Activated T-cell treated with anti-CD3 and anti-CD28 coated beads for 48 hours (primary cell): ENCODE measurements around the gene GNB2.
"Not testable (repeated sequence)": the region's sequence is repeated elsewhere in the genome, so short reads cannot be mapped to it uniquely, and the experiment has no call there.

ENCODE experiments used
- DNase-seq: peaks from one replicate; pipeline ENCODE4 v3.0.0-alpha.2; 2020; ENCODE audit warnings: low read depth

Gene GNB2

DNA sequence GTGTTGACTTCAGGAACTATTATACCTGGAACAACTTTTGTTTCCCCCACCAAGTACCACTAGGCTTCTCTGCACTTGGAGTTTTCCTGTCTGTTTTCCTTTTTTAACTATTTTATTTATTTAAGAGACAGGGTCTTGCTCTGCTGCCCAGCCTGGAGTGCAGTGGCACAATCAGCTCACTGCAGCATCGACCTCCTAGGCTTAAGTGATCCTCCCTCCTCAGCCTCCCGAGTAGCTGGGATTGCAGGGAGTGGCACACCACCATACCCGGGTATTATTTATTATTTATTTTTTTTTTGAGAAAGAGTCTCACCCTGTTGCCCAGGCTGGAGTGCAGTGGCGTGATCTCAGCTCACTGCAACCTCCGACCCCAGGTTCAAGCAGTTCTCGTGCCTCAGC is 22.6 kb downstream of the GNB2 start:
- DNase-seq: no peak

DNA sequence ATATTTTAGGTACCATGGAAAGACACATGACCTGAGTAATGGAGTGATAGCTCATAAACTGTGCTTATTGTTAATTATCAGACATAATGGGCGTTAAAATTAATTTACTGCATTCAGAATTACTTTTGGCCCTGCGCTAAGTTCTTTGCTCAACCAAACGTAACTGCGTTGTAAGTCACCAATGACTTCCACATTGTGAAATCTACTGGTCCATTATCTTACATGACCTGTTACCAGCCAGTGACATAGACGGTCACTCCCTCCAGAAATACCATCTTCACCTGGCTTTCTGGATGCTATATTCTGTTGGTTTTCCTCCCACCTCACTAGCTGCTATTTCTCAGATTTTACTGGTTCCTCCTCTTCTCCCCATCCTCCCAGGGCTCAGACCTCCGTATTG is 25.5 kb downstream of the GNB2 start:
- DNase-seq: no peak

DNA sequence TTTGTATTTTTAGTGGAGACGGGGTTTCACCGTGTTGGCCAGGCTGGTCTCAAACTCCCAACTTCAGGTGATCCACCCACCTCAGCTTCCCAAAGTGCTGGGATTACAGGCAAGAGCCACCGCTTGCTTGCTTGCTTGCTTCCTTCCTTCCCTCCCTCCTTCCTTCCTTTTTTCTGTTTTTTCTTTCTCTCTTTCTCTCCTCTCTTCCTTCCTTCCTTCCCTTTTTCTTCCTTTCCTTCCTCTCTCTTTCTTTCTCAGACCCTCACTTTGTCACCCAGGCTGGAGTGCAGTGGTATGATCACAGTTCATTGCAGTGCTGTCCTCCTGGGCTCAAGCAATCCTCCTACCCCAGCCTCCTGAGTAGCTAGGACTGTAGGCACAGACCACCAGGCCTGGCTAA is 27.5 kb downstream of the GNB2 start:
- not testable (repeated sequence) for DNase-seq

DNA sequence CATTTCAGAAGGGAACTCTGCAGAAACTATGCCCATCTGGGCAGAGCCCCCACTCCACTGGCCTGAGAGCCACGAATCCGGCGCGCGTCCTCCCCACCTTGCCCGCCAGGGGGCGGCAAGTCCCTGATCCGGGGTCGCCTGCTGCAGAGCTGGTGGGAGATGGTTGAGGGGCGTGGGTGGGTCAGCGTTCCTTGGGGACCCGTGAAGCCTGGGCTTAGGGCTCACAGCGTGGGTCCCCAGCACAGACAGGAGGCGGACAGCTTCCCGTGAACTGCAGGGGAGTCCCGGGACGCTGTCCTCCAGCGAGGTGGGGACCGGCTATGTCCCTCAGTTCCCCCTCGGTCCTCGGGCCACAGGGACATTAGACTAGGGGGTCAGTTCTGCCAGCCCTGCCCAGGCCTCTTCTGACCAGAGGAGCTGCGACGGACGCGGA is 31.8 kb downstream of the GNB2 start:
- DNase-seq: peak; percentile 85

DNA sequence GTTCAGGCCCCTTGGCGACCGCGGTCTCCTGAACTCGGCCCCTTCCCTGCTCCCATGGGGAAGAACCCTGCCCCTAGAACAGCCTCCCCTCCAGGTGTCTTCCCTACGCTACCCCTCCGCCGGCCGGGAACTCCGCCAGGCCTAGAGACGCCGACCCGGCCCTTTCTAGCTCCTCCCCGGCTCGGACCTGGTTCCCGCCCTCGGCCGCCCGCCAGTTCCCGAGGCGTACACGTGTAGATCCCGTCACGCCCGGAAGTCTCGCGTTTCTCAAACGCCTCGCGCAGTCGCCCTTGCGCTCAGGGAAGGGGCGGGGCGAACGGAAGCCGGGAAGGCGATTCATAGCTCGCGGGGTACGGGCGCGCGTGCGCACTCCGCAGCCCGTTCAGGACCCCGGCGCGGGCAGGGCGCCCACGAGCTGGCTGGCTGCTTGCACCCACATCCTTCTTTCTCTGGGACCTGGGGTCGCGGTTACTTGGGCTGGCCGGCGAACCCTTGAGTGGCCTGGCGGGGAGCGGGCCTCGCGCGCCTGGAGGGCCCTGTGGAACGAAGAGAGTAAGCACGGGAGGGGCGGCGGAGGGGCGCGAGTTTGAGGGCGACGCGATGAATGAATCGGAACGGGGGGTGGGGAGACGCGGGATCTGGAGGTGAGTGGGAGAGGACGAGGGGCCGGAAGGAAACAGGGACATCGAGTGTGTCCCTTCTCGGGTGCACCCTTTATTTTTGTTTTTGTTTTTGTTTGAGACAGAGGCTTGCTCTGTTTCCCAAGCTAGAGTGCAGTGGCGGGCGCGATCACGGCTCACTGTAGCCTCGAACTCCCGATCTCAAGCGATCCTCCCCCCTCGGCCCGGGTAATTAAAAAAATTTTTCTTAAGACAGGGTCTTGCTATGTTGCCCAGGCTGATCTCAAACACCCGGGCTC is 32.5 kb downstream of the GNB2 start, which contains the start of gene POP7:
Gene POP7 (plus strand): TSS at position 369 of the 919 bp plus-strand sequence. CDS start 710 bp downstream, outside the sequence.
- DNase-seq: peak; percentile 99

GRCh38 chr7:100706672-100707311 is 33.3 kb downstream of the GNB2 start:
- DNase-seq: no peak

DNA sequence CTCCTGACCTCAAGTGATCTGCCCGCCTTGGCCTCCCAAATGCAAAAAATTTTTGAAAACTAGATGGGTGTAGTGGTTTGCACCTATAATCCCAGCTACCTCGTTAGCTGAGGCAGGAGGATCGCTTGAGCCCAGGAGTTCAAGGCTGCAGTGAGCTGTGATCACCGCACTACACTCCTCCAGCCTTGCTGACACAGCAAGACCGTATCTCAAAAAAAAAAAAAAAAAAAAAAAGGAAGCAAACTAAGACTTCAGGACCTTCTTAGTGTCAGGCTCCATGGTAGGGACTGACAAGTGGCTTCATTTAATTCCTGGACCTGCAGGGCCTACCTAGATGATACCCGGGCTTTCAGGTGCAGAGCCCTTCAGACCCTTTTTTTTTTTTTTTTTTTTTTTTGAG is 34.9 kb downstream of the GNB2 start:
- no peak for DNase-seq

- DNase-seq: no peak
These were observed 36.9 kb downstream of the GNB2 start for GRCh38 chr7:100710452-100710851.

GRCh38 chr7:100711369-100711768 is 37.8 kb downstream of the GNB2 start:
- DNase-seq: no peak

- DNase-seq: no peak
These were observed 41.2 kb downstream of the GNB2 start for GRCh38 chr7:100714725-100715124.

DNA sequence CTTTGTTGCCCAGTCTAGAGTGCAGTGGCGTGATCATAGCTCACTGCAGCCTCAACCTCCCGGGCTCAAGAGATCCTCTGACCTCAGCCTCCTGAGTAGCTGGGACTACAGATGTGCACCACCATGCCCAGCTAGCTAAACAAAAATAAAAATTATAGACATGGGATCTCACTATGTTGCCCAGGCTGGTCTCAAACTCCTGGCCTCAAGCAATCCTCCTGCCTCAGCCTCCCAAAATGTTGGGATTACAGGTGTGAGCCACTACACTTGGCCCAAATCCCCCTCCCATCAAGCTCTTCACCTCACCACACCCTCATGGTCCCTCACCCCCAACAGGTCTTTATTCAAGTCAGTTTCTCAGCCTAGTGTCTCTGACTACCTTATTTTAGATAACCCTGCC is 43.5 kb downstream of the GNB2 start:
- not testable (repeated sequence) for DNase-seq

GRCh38 chr7:100719523-100720278 is 46.2 kb downstream of the GNB2 start:
- DNase-seq: no peak

DNA sequence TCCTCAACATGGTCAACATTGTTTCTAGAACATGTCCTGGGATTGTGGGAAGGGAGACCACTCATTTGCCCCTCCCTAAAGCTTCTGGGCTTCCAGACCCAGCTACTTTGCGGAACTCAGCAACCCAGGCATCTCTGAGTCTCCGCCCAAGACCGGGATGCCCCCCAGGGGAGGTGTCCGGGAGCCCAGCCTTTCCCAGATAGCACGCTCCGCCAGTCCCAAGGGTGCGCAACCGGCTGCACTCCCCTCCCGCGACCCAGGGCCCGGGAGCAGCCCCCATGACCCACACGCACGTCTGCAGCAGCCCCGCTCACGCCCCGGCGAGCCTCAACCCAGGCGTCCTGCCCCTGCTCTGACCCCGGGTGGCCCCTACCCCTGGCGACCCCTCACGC is 46.7 kb downstream of the GNB2 start, which contains the start of gene EPO:
Gene EPO (plus strand): TSS at position 190 of the 392 bp plus-strand sequence. CDS start 513 bp downstream, outside the sequence.
- DNase-seq: no peak

- DNase-seq: no peak
These were observed 47.3 kb downstream of the GNB2 start for GRCh38 chr7:100720671-100721504.

DNA sequence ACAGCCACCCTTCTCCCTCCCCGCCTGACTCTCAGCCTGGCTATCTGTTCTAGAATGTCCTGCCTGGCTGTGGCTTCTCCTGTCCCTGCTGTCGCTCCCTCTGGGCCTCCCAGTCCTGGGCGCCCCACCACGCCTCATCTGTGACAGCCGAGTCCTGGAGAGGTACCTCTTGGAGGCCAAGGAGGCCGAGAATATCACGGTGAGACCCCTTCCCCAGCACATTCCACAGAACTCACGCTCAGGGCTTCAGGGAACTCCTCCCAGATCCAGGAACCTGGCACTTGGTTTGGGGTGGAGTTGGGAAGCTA is 47.9 kb downstream of the GNB2 start:
- DNase-seq: no peak

DNA sequence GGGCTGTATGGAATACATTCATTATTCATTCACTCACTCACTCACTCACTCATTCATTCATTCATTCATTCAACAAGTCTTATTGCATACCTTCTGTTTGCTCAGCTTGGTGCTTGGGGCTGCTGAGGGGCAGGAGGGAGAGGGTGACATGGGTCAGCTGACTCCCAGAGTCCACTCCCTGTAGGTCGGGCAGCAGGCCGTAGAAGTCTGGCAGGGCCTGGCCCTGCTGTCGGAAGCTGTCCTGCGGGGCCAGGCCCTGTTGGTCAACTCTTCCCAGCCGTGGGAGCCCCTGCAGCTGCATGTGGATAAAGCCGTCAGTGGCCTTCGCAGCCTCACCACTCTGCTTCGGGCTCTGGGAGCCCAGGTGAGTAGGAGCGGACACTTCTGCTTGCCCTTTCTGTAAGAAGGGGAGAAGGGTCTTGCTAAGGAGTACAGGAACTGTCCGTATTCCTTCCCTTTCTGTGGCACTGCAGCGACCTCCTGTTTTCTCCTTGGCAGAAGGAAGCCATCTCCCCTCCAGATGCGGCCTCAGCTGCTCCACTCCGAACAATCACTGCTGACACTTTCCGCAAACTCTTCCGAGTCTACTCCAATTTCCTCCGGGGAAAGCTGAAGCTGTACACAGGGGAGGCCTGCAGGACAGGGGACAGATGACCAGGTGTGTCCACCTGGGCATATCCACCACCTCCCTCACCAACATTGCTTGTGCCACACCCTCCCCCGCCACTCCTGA is 49.1 kb downstream of the GNB2 start:
- DNase-seq: no peak

DNA sequence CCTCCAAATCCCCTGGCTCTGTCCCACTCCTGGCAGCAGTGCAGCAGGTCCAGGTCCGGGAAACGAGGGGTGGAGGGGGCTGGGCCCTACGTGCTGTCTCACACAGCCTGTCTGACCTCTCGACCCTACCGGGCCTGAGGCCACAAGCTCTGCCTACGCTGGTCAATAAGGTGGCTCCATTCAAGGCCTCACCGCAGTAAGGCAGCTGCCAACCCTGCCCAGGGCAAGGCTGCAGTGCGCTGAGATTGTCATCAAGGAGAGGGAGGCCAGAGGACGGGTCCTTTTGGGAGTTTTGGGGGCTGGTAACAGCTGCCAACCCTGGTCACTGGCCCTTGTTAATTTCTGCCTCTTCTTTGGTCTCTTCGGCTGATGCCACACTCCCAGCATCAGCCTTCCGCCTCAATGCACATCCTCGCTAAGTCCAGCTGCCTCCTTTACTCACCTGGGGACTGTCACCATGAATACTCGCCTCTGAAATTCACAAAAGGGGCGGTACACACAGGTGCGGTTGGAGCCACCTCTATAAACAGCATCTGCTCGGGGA is 50.3 kb downstream of the GNB2 start:
- no peak for DNase-seq

DNA sequence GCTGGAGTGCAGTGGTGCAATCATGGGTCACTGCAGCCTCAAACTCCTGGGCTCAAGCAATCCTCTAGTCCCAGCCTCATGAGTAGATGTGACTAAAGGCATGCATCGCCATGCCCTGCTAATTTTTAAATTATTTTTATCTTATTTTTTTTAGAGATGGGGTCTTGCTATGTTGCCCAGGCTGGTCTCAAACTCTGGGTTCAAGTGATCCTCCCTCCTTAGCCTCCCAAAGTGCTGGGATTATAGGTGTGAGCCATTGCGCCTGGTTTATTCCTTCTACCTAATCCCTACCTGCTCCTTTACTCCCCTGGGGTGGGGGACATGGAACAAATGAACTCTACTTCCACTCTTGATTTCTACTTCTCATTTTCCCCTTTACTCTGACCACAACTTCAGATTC is 50.8 kb downstream of the GNB2 start:
- not testable (repeated sequence) for DNase-seq

DNA sequence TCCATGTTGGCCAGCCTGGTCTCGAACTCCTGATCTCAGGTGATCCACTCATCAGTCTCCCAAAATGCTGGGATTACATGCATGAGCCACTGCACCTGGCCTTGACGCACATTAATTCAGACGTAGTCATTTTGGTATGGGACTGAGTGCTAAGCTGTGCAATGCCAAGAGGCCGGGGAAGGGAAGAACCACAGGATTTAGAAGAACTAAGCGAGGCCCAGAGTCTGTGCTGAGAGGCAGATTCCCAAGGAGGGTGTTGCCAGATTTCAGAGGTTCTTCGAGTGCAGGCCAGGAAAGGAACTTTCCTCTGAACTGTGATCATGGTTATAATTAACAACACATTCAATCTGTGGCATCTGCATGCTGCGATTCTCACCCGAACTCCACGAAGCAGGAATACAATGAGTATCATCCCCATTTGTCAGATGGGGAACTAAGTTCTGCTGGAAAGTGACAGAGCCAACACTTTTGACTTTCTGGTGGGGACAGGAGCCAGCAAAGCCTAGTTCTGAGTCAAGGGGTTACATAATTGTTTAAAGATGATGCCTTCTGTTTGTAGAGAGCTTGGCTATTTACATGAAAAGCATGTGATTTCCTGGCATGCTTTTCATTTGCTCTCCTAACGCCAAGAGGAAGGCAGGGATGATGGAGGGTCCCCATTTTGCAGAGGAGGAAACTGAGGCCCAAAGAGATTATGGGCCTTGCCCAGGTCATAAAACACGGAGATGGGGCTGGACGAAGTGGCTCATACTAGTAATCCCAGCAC is 53.6 kb downstream of the GNB2 start:
- DNase-seq: no peak

DNA sequence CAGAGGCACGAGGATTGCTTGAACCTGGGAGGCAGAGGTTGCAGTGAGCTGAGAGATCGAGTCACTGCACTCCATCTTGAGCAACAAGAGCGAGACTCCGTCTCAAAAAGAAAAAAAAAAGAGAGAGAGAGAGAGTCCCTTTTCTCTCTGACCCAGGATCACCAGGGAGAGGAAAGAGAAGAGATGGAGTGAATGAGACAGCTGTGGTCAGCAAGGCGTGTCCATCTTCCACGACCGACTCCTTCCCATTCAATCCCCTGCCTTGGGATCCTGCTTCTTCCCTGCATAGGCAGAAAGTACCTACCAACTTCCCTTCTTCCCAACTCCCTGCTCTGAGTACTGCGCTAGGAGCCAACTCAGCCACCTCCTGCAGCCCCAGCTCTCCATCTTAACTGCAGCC is 54.7 kb downstream of the GNB2 start:
- no peak for DNase-seq
